Loucy (cell line): ENCODE results near the gene RALGAPA1.

Experiments used
- H2AFZ ChIP-seq: fragments of 200-600 bp; sonication (generic); 2 replicates; pipeline ENCODE4 v1.6.0; 2016; ENCODE audit warnings: antibody characterized with exemption, mild to moderate bottlenecking, low read length, moderate library complexity
- H3F3A ChIP-seq: fragments of 200-600 bp; 2 replicates; pipeline ENCODE4 v1.6.0; 2016; ENCODE audit warnings: antibody characterized with exemption, low read depth, mild to moderate bottlenecking
- H3K27me3 ChIP-seq: fragments of 200-600 bp; sonication (generic); 2 replicates; pipeline ENCODE4 v1.6.1; 2014; ENCODE audit warnings: low read length, mild to moderate bottlenecking; ENCODE audit not compliant: insufficient read depth, poor library complexity, severe bottlenecking
- H3K36me3 ChIP-seq: fragments of 200-600 bp; sonication (generic); 2 replicates; pipeline ENCODE4 v1.6.1; 2016; ENCODE audit warnings: low read length; ENCODE audit not compliant: insufficient read depth
- H3K4me1 ChIP-seq: fragments of 200-600 bp; sonication (generic); 2 replicates; pipeline ENCODE4 v1.5.1; 2014; ENCODE audit warnings: low read length, mild to moderate bottlenecking; ENCODE audit not compliant: insufficient read depth, poor library complexity, severe bottlenecking
- H3K4me2 ChIP-seq: fragments of 200-600 bp; sonication (generic); 2 replicates; pipeline ENCODE4 v1.6.0; 2014; ENCODE audit warnings: antibody characterized with exemption, low read length, low read depth, mild to moderate bottlenecking; ENCODE audit not compliant: poor library complexity, severe bottlenecking
- H3K4me3 ChIP-seq: fragments of 200-600 bp; sonication (generic); 2 replicates; pipeline ENCODE4 v1.5.1; 2014; ENCODE audit warnings: low read length, mild to moderate bottlenecking, mixed read lengths; ENCODE audit not compliant: poor library complexity, severe bottlenecking
- H3K79me2 ChIP-seq: fragments of 200-600 bp; sonication (generic); 2 replicates; pipeline ENCODE4 v1.6.1; 2014; ENCODE audit warnings: low read length; ENCODE audit not compliant: insufficient read depth
- H3K9ac ChIP-seq: fragments of 200-600 bp; sonication (generic); 2 replicates; pipeline ENCODE4 v1.6.0; 2014; ENCODE audit warnings: mild to moderate bottlenecking, low read depth, low read length, moderate library complexity; ENCODE audit not compliant: poor library complexity, severe bottlenecking
- H3K9me2 ChIP-seq: fragments of 200-600 bp; sonication (generic); replicated peaks from 2 replicates; pipeline ENCODE4 v1.6.1; 2016; ENCODE audit warnings: low read depth, low read length, mixed read lengths
- H3K9me3 ChIP-seq: fragments of 200-600 bp; sonication (generic); 2 replicates; pipeline ENCODE4 v1.6.1; 2014; ENCODE audit warnings: mild to moderate bottlenecking, antibody characterized with exemption, low read length, low read depth; ENCODE audit not compliant: insufficient read depth
- H4K20me1 ChIP-seq: fragments of 200-600 bp; sonication (generic); 2 replicates; pipeline ENCODE4 v1.6.0; 2014; ENCODE audit warnings: antibody characterized with exemption, low read length, mild to moderate bottlenecking; ENCODE audit not compliant: insufficient read depth, poor library complexity, severe bottlenecking
- CTCF ChIP-seq: fragments of 200-600 bp; sonication (generic); conservative IDR thresholded peaks from 2 replicates; pipeline ENCODE4 v1.5.1; 2014; ENCODE audit warnings: mild to moderate bottlenecking, antibody characterized with exemption, low read length
- EZH2phosphoT487 ChIP-seq: fragments of 200-600 bp; IDR thresholded peaks from 2 replicates; pipeline ENCODE4 v1.6.1; 2018; ENCODE audit warnings: antibody characterized with exemption, mild to moderate bottlenecking, moderate library complexity, borderline replicate concordance

Gene RALGAPA1

GRCh38 chr14:35818346-35819115, 9.4 kb upstream of the RALGAPA1 start:
- Histone ChIP-seq H2AFZ (no peak overlapping the region), H3K9ac (no peak overlapping the region), H3F3A (no peaks in the 10 kb centered on the region), H3K9me2 (no peaks in the 10 kb centered on the region), H3K79me2 (no peaks in the 10 kb centered on the region), H4K20me1 (no peaks in the 10 kb centered on the region), H3K4me2 (no peak overlapping the region), H3K36me3 (no peaks in the 10 kb centered on the region), H3K4me3 (no peak overlapping the region), H3K9me3 (no peaks in the 10 kb centered on the region), H3K4me1 (peaks cover 2% of the 10 kb centered on the region), H3K27me3 (no peaks in the 10 kb centered on the region)
- TF ChIP-seq EZH2phosphoT487: no peak
- TF ChIP-seq CTCF: peak; percentile 77

- no peaks in the 10 kb centered on the region for H3K27me3 ChIP-seq
- TF ChIP-seq EZH2phosphoT487 (no peak), CTCF (peak; percentile 82)
- no peak overlapping the region for H3K9ac ChIP-seq
Observed at GRCh38 chr14:35814371-35815005, 5.4 kb upstream of the RALGAPA1 start.

GRCh38 chr14:35810963-35811362, 1.9 kb upstream of the RALGAPA1 start:
- Histone ChIP-seq H3K27me3 (no peaks in the 10 kb centered on the region), H3K9me3 (no peaks in the 10 kb centered on the region), H3K4me2 (no peak overlapping the region), H3K4me1 (peaks cover 23% of the 10 kb centered on the region), H4K20me1 (peaks cover 22% of the 10 kb centered on the region), H3K9me2 (no peaks in the 10 kb centered on the region), H3F3A (0 out of 2 replicates have a peak, but pooled peaks cover 3% of the 10 kb centered on the region), H3K4me3 (no peak overlapping the region), H3K79me2 (peaks cover 23% of the 10 kb centered on the region), H3K36me3 (no peaks in the 10 kb centered on the region), H3K9ac (no peak overlapping the region), H2AFZ (no peak overlapping the region)
- no peak for TF ChIP-seq CTCF
- TF ChIP-seq EZH2phosphoT487: no peak

More at GRCh38 chr14:35814371-35815005, 5.4 kb upstream of the RALGAPA1 start:
- Histone ChIP-seq H3K79me2 (no peaks in the 10 kb centered on the region), H2AFZ (no peak overlapping the region), H3K9me3 (no peaks in the 10 kb centered on the region), H3K4me1 (peaks cover 2% of the 10 kb centered on the region), H3K4me3 (no peak overlapping the region), H4K20me1 (no peaks in the 10 kb centered on the region), H3K36me3 (no peaks in the 10 kb centered on the region), H3K4me2 (no peak overlapping the region), H3K9me2 (no peaks in the 10 kb centered on the region), H3F3A (no peaks in the 10 kb centered on the region)
